GM21717 (cell line): Measurements from ENCODE around the gene TFAP2E.

Experiments used
- ATAC-seq: cut with Tn5 transposase; IDR thresholded peaks from one replicate; pipeline ENCODE4 v1.9.1; 2021; ENCODE audit warnings: mild to moderate bottlenecking, moderate library complexity; ENCODE audit not compliant: unreplicated experiment

The TFAP2E gene

GRCh38 chr1:35556484-35557117, 16.5 kb upstream of the TFAP2E start:
- ATAC-seq, result no peak

- ATAC-seq, result peak; percentile 78
These were observed 15.9 kb upstream of the TFAP2E start, which contains the start of gene KIAA0319L for GRCh38 chr1:35557118-35557610. TSS of gene KIAA0319L (minus strand) at chr1:35557403. CDS start at chr1:35554491, 2,912 bp downstream.

GRCh38 chr1:35557611-35558373, 15.3 kb upstream of the TFAP2E start, which contains the start of gene NCDN:
TSS of gene NCDN (plus strand) at chr1:35557799. CDS start at chr1:35558191, 392 bp downstream.
- peak; percentile 85 for ATAC-seq

- ATAC-seq, result no peak
These were observed 14.5 kb upstream of the TFAP2E start for GRCh38 chr1:35558374-35559316.

- ATAC-seq, result no peak
These were observed 13.7 kb upstream of the TFAP2E start for GRCh38 chr1:35559317-35559944.

- no peak for ATAC-seq
These were observed 12.6 kb upstream of the TFAP2E start for GRCh38 chr1:35560256-35561225.

GRCh38 chr1:35561297-35561971, 11.7 kb upstream of the TFAP2E start:
- ATAC-seq, result no peak

- ATAC-seq, result no peak
These were observed 11.0 kb upstream of the TFAP2E start for GRCh38 chr1:35561972-35562680.

- no peak for ATAC-seq
These were observed 9.9 kb upstream of the TFAP2E start for GRCh38 chr1:35563166-35563565.

- no peak for ATAC-seq
These were observed 8.9 kb upstream of the TFAP2E start for GRCh38 chr1:35564037-35564883.

- ATAC-seq, result no peak
These were observed 8.0 kb upstream of the TFAP2E start for GRCh38 chr1:35564884-35565741.

GRCh38 chr1:35565742-35566133, 7.4 kb upstream of the TFAP2E start:
- no peak for ATAC-seq

- no peak for ATAC-seq
These were observed 5.1 kb upstream of the TFAP2E start for GRCh38 chr1:35567947-35568558.

GRCh38 chr1:35568975-35569395, 4.1 kb upstream of the TFAP2E start:
- ATAC-seq, result no peak

GRCh38 chr1:35569936-35570335, 3.2 kb upstream of the TFAP2E start:
- ATAC-seq, result no peak

GRCh38 chr1:35570589-35571137, 2.5 kb upstream of the TFAP2E start:
- no peak for ATAC-seq
